HUES64 (cell line): ENCODE data around the gene HRH1.

ENCODE experiments used
- H3K27ac ChIP-seq: 2 replicates; pipeline ENCODE4 v1.7.0; 2013; ENCODE audit warnings: low read depth, low read length, inconsistent platforms
- H3K27me3 ChIP-seq: 2 replicates; pipeline ENCODE4 v1.6.1; 2013; ENCODE audit warnings: mild to moderate bottlenecking, low read length; ENCODE audit not compliant: insufficient read depth
- H3K36me3 ChIP-seq: 2 replicates; pipeline ENCODE4 v1.6.1; 2013; ENCODE audit warnings: mild to moderate bottlenecking, low read length; ENCODE audit not compliant: insufficient read depth
- H3K4me1 ChIP-seq: 2 replicates; pipeline ENCODE4 v1.6.1; 2013; ENCODE audit warnings: mild to moderate bottlenecking, low read length, moderate library complexity; ENCODE audit not compliant: insufficient read depth
- H3K4me3 ChIP-seq: 2 replicates; pipeline ENCODE4 v1.5.1; 2013; ENCODE audit warnings: mild to moderate bottlenecking, low read length, moderate library complexity
- H3K9ac ChIP-seq: 2 replicates; pipeline ENCODE4 v1.6.1; 2013; ENCODE audit warnings: mild to moderate bottlenecking, low read depth, low read length
- H3K9me3 ChIP-seq: 2 replicates; pipeline ENCODE4 v1.6.1; 2013; ENCODE audit warnings: low read depth, low read length; ENCODE audit not compliant: insufficient read depth
- WGBS: fragments of 150-250, 120-280 bp; methylation state at CpG from one replicate; pipeline ENCODE4 v1.1.7; 2013; ENCODE audit warnings: missing lambda C conversion rate; 5-methylcytosine and 5-hydroxymethylcytosine counted together

The HRH1 gene

DNA sequence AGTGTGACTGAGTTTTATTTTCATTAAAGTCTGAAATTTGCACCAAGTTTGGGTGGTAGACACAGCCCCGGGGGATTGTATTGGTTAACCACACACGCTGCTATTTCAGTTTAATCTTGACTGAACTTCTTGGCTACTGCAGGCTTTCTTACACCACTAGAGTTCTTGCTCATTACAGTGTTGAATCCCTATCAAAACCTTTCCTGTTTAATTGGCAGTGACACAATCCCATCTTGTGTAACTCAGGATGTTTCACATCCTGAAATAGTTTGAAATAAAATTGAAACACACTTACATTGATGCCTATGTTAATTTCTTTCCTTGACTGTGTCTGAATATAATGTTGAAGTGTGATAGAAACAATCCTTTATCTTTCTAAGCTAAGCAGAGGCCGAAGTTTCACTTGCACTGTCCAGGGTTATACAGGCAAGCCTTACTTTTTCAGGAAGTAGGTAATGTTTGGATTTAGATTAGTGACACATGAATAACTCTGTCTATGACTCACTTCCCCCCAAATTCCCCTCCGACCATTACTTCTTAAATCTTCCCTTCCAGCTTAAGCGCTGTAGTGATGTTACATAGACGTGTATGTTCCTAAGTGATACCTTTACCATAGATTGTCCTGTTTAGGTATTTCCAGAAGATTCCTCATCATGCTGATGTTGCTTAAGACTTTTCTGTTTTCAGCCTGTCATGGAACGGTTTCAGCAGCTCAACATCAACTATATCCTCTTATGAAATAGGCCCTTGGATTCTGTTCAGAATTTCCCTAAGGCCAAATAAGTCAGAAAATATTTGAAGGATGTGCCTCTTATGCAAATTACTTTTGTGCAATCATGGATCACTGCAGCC, 134.7 kb downstream of the HRH1 start:
- Histone ChIP-seq H3K27me3 (no peaks in the 10 kb centered on the region), H3K9ac (no peak overlapping the region), H3K4me3 (no peak overlapping the region), H3K9me3 (no peaks in the 10 kb centered on the region), H3K4me1 (no peaks in the 10 kb centered on the region), H3K27ac (no peak overlapping the region), H3K36me3 (no peaks in the 10 kb centered on the region)
- WGBS: 93% methylated on average over 6 of the region's 7 CpGs

DNA sequence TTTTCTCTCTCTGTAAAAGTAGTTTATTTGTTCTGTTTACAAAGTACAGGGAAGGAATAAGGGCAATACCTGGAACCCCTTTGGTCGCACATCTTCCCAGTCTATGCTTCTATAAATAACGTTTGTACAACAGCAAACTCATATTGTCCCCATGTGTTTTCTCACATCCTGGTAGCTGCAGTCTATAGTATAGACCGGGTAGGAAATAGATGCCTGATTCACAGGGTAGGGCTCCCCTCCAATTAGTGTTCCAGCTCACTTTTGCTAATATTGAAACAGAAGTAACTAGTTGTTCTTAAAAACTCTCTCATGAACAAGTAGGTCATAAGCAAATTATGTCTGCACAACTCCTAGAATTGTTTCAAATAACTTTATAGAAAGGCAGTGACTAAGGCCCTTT, 135.6 kb downstream of the HRH1 start:
- Histone ChIP-seq H3K27ac (no peak overlapping the region), H3K4me3 (no peak overlapping the region), H3K27me3 (no peaks in the 10 kb centered on the region), H3K4me1 (no peaks in the 10 kb centered on the region), H3K9ac (no peak overlapping the region), H3K36me3 (no peaks in the 10 kb centered on the region), H3K9me3 (no peaks in the 10 kb centered on the region)
- 98% methylated on average over 3 of the region's 3 CpGs for WGBS

DNA sequence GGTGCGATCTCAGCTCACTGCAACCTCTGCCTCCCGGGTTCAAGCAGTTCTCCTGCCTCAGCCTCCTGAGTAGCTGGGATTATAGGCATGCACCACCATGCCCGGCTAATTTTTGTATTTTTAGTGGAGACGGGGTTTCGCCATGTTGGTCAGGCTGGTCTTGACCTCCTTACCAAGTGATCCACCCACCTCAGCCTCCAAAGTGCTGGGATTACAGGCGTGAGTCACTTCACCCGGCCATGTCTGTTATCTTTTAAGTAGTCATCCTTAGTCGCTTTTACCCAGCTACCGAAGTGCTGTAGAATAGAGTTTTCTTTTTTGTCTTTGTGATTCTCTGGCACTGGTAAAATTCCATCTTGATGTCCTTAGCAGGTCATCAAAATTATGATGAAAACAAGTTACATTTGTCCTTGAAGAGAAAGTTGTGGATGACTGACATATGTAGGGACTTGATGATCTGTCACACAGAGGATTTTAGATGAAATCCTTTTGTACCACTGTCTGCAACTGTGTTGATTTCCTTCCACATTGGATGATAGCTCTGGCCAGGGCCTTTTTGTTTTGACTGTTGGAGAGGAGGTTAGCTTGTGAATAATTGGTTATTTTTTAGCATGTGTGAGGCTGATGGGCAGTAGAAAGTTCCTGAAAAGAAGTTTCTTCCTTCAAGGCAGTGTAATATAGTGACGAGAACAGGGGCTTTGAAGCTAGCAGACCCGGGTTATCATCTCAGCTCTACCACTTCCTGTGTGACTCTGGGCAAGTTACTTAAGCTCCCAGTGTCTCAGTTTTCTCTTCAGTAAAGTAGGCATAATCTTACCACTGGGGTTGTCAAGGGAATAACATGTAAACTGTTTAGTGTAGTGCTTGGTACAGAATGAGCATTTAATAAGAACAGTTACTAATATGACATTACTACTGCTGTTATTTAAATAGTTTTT, 136.7 kb downstream of the HRH1 start:
- WGBS: 92% methylated on average over 11 of the region's 11 CpGs
- no peaks in the 10 kb centered on the region for H3K36me3 ChIP-seq
- H3K4me3 ChIP-seq: no peak overlapping the region
- no peaks in the 10 kb centered on the region for H3K27me3 ChIP-seq
- no peaks in the 10 kb centered on the region for H3K4me1 ChIP-seq
- no peak overlapping the region for H3K9ac ChIP-seq
- no peak overlapping the region for H3K27ac ChIP-seq
- H3K9me3 ChIP-seq: no peaks in the 10 kb centered on the region

DNA sequence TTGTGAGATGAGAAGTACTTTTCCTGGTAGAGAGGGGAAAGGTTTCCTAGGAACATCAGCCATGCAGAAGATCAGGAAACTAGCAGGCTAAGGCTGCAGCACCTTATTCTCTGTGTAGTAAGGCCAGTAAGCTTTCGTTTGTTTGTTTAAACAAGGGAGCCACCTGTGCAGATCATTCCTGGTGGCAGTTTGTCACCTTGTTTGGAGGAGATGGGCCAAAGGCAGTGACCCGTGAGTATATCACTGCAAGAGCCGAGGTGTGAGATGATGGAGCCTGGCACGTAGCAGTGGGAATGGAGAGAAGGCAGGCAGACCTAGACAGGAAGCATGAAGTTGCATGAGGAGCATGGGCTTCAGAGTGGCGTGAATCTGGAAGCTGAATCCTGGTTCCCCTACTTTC, 137.5 kb downstream of the HRH1 start:
- Histone ChIP-seq H3K4me1 (no peaks in the 10 kb centered on the region), H3K9ac (no peak overlapping the region), H3K27ac (no peak overlapping the region), H3K27me3 (no peaks in the 10 kb centered on the region), H3K4me3 (no peak overlapping the region), H3K36me3 (no peaks in the 10 kb centered on the region), H3K9me3 (no peaks in the 10 kb centered on the region)
- WGBS: 94% methylated on average over 5 of the region's 5 CpGs

DNA sequence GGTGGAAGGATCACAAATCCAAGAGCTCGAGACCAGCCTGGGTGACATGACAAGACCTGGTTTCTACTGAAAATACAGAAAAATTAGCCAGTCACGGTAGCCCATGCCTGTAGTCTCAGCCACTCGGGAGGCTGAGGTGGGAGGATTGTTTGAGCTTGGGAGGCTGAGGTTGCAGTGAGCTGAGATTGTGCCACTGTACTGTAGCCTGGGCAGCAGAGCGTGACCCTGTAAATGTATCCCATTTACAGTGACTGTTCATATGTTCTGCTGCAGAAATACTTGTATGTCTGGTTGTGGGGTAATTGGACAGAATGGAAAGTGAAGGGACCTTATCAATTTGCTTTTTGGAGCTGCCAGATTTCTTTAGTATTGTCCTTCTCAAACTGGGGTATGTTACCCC, 142.8 kb downstream of the HRH1 start:
- Histone ChIP-seq H3K36me3 (peaks cover 26% of the 10 kb centered on the region), H3K27ac (no peak overlapping the region), H3K9me3 (no peaks in the 10 kb centered on the region), H3K27me3 (no peaks in the 10 kb centered on the region), H3K4me1 (no peaks in the 10 kb centered on the region), H3K4me3 (no peak overlapping the region), H3K9ac (no peak overlapping the region)
- 93% methylated on average over 4 of the region's 4 CpGs for WGBS

DNA sequence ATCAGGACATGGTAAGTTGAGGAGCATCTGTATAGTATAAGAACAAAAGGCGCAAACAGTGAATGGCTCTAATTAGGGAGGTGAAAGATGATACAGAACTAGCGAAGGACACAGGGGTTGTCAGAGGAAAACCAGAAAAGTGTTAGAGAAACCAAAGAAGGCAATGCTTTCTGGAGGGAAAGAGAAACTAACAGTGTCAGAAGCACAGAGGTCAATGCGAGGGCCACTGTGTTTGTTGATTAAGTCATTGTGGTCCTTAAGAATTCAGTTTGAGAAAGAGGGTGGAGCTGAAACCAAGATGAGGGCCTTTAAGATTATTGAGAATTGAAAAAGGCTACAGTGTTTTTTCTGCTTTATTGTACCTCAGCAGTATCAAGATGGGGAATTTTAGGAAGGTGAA, 146.7 kb downstream of the HRH1 start:
- WGBS: 94% methylated on average over 3 of the region's 3 CpGs
- Histone ChIP-seq H3K9ac (no peak overlapping the region), H3K4me3 (no peak overlapping the region)

DNA sequence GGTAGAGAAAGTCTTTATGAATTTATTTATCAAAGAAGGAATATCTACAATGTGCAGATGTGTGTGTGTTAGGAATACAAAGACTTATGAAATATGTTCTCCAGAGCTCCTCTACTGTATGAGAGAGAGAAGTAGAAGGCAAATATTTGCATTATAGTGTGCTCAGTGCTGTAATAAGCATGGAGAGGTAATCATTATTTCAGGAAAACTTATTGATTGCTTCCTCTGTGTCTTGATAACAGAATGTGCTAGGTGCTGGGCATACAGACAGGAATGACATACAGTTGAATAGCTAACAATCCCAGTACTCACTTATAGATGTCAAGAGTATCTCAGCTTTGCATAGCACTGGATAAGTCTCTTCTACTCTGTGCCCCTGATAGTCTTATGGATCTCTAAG, 148.2 kb downstream of the HRH1 start:
- H3K9me3 ChIP-seq: no peaks in the 10 kb centered on the region
- no peak overlapping the region for H3K4me3 ChIP-seq
- H3K27me3 ChIP-seq: no peaks in the 10 kb centered on the region
- H3K4me1 ChIP-seq: no peaks in the 10 kb centered on the region
- no peak overlapping the region for H3K27ac ChIP-seq
- peaks cover 43% of the 10 kb centered on the region for H3K36me3 ChIP-seq
- no peak overlapping the region for H3K9ac ChIP-seq

More for the DNA sequence above, 146.7 kb downstream of the HRH1 start:
- no peaks in the 10 kb centered on the region for H3K27me3 ChIP-seq
- peaks cover 33% of the 10 kb centered on the region for H3K36me3 ChIP-seq
- no peak overlapping the region for H3K27ac ChIP-seq
- H3K9me3 ChIP-seq: no peaks in the 10 kb centered on the region
- no peaks in the 10 kb centered on the region for H3K4me1 ChIP-seq

DNA sequence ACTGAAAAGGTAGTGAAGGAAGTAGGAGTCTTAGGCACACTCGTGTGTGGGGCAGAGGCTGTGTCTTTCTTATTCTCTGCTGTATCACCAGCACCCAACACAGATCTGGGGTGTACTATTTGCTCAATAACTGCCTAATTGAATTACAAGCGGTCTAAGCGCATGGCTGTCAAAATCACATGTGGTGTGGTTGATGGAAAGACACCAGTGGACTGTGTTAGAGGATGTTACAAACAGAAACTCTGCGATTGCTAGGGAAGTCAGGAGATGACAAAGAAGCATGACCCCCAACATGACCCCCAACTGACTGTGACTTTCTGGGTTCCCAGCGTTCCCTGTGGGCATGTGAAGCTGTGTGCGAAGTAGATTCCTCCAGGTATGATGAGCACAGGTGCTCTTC, 149.9 kb downstream of the HRH1 start:
- no peak overlapping the region for H3K9ac ChIP-seq
- no peaks in the 10 kb centered on the region for H3K27me3 ChIP-seq
- H3K4me1 ChIP-seq: no peaks in the 10 kb centered on the region
- H3K36me3 ChIP-seq: peaks cover 52% of the 10 kb centered on the region
- no peak overlapping the region for H3K27ac ChIP-seq
- no peaks in the 10 kb centered on the region for H3K9me3 ChIP-seq
- WGBS: 98% methylated on average over 6 of the region's 6 CpGs
- H3K4me3 ChIP-seq: no peak overlapping the region

DNA sequence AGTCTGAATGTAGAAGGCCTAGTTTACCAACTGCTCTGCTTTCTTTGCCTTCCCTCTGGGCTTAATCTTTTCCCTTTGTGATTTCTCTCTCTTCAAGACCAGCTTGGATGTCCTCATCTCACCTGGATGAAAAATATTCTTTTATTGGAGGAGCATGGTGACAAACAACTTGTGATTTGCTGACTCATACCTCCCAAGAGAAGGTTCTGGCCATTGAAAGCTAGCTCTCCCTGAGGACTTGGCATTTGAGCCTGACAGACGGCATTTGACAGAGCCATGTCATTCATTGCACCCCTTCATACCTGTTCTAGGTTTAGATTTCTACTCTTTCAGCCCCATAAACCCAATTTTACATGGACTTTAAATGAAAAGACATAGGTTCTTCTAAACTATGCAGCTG, 151.2 kb downstream of the HRH1 start:
- H3K9ac ChIP-seq: no peak overlapping the region
- H3K9me3 ChIP-seq: no peaks in the 10 kb centered on the region
- H3K4me1 ChIP-seq: no peaks in the 10 kb centered on the region
- 92% methylated on average over 1 of the region's 1 CpG for WGBS
- no peak overlapping the region for H3K4me3 ChIP-seq
- no peaks in the 10 kb centered on the region for H3K27me3 ChIP-seq
- no peak overlapping the region for H3K27ac ChIP-seq
- peaks cover 54% of the 10 kb centered on the region for H3K36me3 ChIP-seq

DNA sequence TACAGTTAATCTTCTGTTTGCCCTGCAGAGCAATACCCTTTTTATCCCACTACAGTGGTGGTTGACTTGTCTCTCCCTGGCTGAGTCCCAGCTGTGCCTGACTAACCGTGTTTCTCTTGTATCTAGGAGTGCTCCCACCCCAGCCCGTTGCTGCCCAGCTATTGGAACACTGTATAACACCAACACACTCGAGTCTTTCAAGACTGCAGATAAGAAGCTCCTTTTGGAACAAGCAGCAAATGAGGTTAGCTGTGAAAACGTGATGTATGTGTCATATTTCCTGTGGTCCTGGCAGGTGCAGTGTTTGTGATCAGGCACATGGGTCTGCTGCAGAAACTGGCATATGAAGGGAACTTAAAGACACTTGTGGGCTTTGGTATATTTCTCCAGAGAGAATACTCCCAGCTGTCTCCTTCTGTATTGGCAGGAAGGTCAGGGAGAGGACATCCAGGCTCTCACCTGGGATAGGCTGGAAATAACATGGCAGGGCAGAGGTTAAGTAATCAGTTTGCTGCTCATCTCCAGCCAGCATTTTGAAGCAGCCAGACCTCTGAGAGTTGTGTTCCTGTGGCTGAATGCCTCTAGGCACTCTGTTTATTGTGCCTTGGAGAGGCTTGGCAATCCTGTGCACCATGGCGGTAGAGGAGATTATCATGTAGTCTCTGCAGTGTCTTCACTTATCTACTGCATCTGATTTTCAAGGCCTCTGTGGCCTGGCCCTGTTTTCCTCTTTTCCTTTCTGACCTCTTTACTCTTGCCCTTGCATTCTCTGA, 152.7 kb downstream of the HRH1 start:
- Histone ChIP-seq H3K36me3 (peaks cover 51% of the 10 kb centered on the region), H3K9me3 (no peaks in the 10 kb centered on the region), H3K4me1 (no peaks in the 10 kb centered on the region), H3K27me3 (no peaks in the 10 kb centered on the region), H3K4me3 (no peak overlapping the region), H3K9ac (no peak overlapping the region), H3K27ac (no peak overlapping the region)
- WGBS: 94% methylated on average over 5 of the region's 5 CpGs
